WTC11 (cell line): ENCODE data around the gene GDPGP1. TPM values are rescaled to one million over a fixed set of nuclear protein-coding genes. Genes with fewer than 3 reads are reported as not detected.

Experiments
- ATAC-seq: fragments of 200-7000 bp; cut with Tn5 transposase; 2 replicates; pipeline ENCODE4 v1.10.0; 2021; ENCODE audit warnings: mild to moderate bottlenecking, moderate library complexity
- CTCF ChIA-PET: fragments of 300-600 bp; sonication (Branson Sonifier 250); formaldehyde crosslinking; loops from one replicate; lab custom pipeline; 2021; ENCODE audit warnings: antibody characterized with exemption; lab: Charles Lee
- POLR2A ChIA-PET: fragments of 350-600 bp; sonication (Branson Sonifier 250); formaldehyde crosslinking; loops from one replicate; lab custom pipeline; 2021; ENCODE audit warnings: antibody characterized with exemption; lab: Charles Lee
- DNase-seq: peaks from one replicate; pipeline ENCODE4 v3.0.0; 2021; ENCODE audit warnings: low spot score
- H3K27ac Mint-ChIP-seq: 2 replicates; pipeline ENCODE4 v1.8.0; 2021; ENCODE audit warnings: mixed read lengths
- H3K27me3 Mint-ChIP-seq: 2 replicates; pipeline ENCODE4 v1.8.0; 2021; ENCODE audit warnings: low read depth, mild to moderate bottlenecking, moderate library complexity, mixed read lengths
- H3K36me3 Mint-ChIP-seq: 2 replicates; pipeline ENCODE4 v1.8.0; 2021; ENCODE audit warnings: mixed read lengths
- H3K4me1 Mint-ChIP-seq: 2 replicates; pipeline ENCODE4 v1.8.0; 2022; ENCODE audit warnings: mixed read lengths
- H3K4me3 Mint-ChIP-seq: 2 replicates; pipeline ENCODE4 v1.8.0; 2021; ENCODE audit warnings: mild to moderate bottlenecking, moderate library complexity, mixed read lengths
- H3K9me3 Mint-ChIP-seq: 2 replicates; pipeline ENCODE4 v1.8.0; 2021; ENCODE audit warnings: mixed read lengths
- ATF1 ChIP-seq: sonication (generic); formaldehyde crosslinking; IDR thresholded peaks from 2 replicates; pipeline ENCODE4 v1.8.1; 2023; ENCODE audit warnings: mild to moderate bottlenecking, moderate library complexity, missing genetic modification reagents
- FOXK1 ChIP-seq: sonication (generic); formaldehyde crosslinking; IDR thresholded peaks from 2 replicates; pipeline ENCODE4 v1.8.0; 2022; ENCODE audit warnings: mild to moderate bottlenecking, moderate library complexity, missing genetic modification reagents
- MYBL2 ChIP-seq: sonication (generic); formaldehyde crosslinking; IDR thresholded peaks from 2 replicates; pipeline ENCODE4 v1.8.1; 2023; ENCODE audit warnings: mild to moderate bottlenecking, moderate library complexity, missing genetic modification reagents
- RELA ChIP-seq: sonication (generic); formaldehyde crosslinking; IDR thresholded peaks from 2 replicates; pipeline ENCODE4 v1.8.1; 2022; ENCODE audit warnings: missing genetic modification reagents, mild to moderate bottlenecking, borderline replicate concordance
- SOX15 ChIP-seq: fragments of 250-450 bp; sonication (Bioruptor Pico); IDR thresholded peaks from 2 replicates; pipeline ENCODE4 v1.9.0; 2021; ENCODE audit warnings: mild to moderate bottlenecking
- ZBTB21 ChIP-seq: sonication (generic); formaldehyde crosslinking; IDR thresholded peaks from 2 replicates; pipeline ENCODE4 v1.8.1; 2023; ENCODE audit warnings: mild to moderate bottlenecking, missing genetic modification reagents, borderline replicate concordance
- ZNF121 ChIP-seq: sonication (generic); formaldehyde crosslinking; IDR thresholded peaks from 2 replicates; pipeline ENCODE4 v1.8.0; 2023; ENCODE audit warnings: missing genetic modification reagents
- ZNF232 ChIP-seq: sonication (generic); formaldehyde crosslinking; IDR thresholded peaks from 2 replicates; pipeline ENCODE4 v1.8.0; 2022; ENCODE audit warnings: mild to moderate bottlenecking, missing genetic modification reagents
- ZNF671 ChIP-seq: fragments of 250-450 bp; sonication (Bioruptor Pico); IDR thresholded peaks from 2 replicates; pipeline ENCODE4 v1.8.0; 2021; ENCODE audit warnings: mild to moderate bottlenecking
- total RNA-seq: library from RNA; stranded (reverse); gene quantifications from 3 replicates; pipeline ENCODE4 v1.2.3, GENCODE V29; 2021
- TF ChIP-seq, protein P1 (sequence below): sonication (generic); formaldehyde crosslinking; IDR thresholded peaks from 2 replicates; pipeline ENCODE4 v1.8.1; 2022; ENCODE audit warnings: mild to moderate bottlenecking, missing genetic modification reagents, moderate library complexity, borderline replicate concordance
- TF ChIP-seq, protein P2 (sequence below): fragments of 250-450 bp; sonication (Bioruptor Pico); IDR thresholded peaks from 2 replicates; pipeline ENCODE4 v1.8.0; 2021; ENCODE audit warnings: mild to moderate bottlenecking
- TF ChIP-seq, protein P3 (sequence below): sonication (generic); formaldehyde crosslinking; IDR thresholded peaks from 2 replicates; pipeline ENCODE4 v1.8.0; 2022; ENCODE audit warnings: missing genetic modification reagents
- TF ChIP-seq, protein P4 (sequence below): sonication (generic); formaldehyde crosslinking; IDR thresholded peaks from 2 replicates; pipeline ENCODE4 v1.8.1; 2023; ENCODE audit warnings: mild to moderate bottlenecking, moderate library complexity, missing genetic modification reagents
- TF ChIP-seq, protein P5 (sequence below): fragments of 250-450 bp; sonication (Bioruptor Pico); IDR thresholded peaks from 2 replicates; pipeline ENCODE4 v1.9.0; 2021; ENCODE audit warnings: moderate library complexity, mild to moderate bottlenecking, inconsistent platforms, borderline replicate concordance
- TF ChIP-seq, protein P6 (sequence below): fragments of 250-450 bp; sonication (Bioruptor Pico); IDR thresholded peaks from 2 replicates; pipeline ENCODE4 v1.9.0; 2021; ENCODE audit warnings: mild to moderate bottlenecking
- TF ChIP-seq, protein P7 (sequence below): sonication (generic); formaldehyde crosslinking; IDR thresholded peaks from 2 replicates; pipeline ENCODE4 v1.8.0; 2022; ENCODE audit warnings: mild to moderate bottlenecking, missing genetic modification reagents
- TF ChIP-seq, protein P8 (sequence below): fragments of 250-450 bp; sonication (Bioruptor Pico); conservative IDR thresholded peaks from 2 replicates; pipeline ENCODE4 v1.9.0; 2021; ENCODE audit warnings: mild to moderate bottlenecking
- TF ChIP-seq, protein P9 (sequence below): sonication (generic); formaldehyde crosslinking; IDR thresholded peaks from 2 replicates; pipeline ENCODE4 v1.8.0; 2022; ENCODE audit warnings: mild to moderate bottlenecking, missing genetic modification reagents

Gene GDPGP1
- total RNA-seq, 1 experiment from 2014 or later: 2.6 TPM

DNA sequence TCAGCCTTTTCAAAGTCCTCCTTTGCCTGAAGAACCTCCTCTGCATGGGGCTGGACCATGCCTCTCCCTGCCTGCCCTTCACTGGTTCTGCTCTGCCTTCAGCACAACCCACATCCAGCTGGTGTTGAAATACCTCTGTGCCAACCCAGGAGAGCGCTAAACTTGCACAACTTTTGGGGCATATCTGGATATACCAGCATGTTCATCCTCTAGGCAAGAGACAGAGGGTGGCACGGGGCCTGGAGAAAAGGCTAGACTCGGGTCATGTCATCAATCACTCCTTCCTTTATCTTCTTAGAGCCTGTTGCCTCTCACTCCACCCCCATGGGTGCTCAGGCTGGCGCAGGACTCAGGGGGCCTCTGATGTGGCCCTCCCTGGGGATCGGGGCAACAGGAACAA, 28.1 kb upstream of the GDPGP1 start:
- Mint-ChIP-seq H3K27ac (no peak overlapping the region), H3K27me3 (no peaks in the 10 kb centered on the region), H3K4me1 (peaks cover 10% of the 10 kb centered on the region), H3K4me3 (no peak overlapping the region), H3K36me3 (peaks cover 12% of the 10 kb centered on the region; the same call in 1 of the 2 replicates), H3K9me3 (no peaks in the 10 kb centered on the region)
- DNase-seq (no peak), ATAC-seq (no peak)
- TF ChIP-seq ZNF671 (CRISPR knock-in tag) (no peak), ATF1 (CRISPR knock-in tag) (no peak), RELA (no peak), ZBTB21 (CRISPR knock-in tag) (no peak), MYBL2 (no peak), SOX15 (CRISPR knock-in tag) (no peak), FOXK1 (CRISPR knock-in tag) (no peak), ZNF121 (CRISPR knock-in tag) (no peak), ZNF232 (no peak)
- TF ChIP-seq, protein P1, sequence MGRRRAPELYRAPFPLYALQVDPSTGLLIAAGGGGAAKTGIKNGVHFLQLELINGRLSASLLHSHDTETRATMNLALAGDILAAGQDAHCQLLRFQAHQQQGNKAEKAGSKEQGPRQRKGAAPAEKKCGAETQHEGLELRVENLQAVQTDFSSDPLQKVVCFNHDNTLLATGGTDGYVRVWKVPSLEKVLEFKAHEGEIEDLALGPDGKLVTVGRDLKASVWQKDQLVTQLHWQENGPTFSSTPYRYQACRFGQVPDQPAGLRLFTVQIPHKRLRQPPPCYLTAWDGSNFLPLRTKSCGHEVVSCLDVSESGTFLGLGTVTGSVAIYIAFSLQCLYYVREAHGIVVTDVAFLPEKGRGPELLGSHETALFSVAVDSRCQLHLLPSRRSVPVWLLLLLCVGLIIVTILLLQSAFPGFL (CRISPR knock-in tag): no peak
- TF ChIP-seq, protein P2, sequence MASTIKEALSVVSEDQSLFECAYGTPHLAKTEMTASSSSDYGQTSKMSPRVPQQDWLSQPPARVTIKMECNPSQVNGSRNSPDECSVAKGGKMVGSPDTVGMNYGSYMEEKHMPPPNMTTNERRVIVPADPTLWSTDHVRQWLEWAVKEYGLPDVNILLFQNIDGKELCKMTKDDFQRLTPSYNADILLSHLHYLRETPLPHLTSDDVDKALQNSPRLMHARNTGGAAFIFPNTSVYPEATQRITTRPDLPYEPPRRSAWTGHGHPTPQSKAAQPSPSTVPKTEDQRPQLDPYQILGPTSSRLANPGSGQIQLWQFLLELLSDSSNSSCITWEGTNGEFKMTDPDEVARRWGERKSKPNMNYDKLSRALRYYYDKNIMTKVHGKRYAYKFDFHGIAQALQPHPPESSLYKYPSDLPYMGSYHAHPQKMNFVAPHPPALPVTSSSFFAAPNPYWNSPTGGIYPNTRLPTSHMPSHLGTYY (CRISPR knock-in tag): no peak
- TF ChIP-seq, protein P3, sequence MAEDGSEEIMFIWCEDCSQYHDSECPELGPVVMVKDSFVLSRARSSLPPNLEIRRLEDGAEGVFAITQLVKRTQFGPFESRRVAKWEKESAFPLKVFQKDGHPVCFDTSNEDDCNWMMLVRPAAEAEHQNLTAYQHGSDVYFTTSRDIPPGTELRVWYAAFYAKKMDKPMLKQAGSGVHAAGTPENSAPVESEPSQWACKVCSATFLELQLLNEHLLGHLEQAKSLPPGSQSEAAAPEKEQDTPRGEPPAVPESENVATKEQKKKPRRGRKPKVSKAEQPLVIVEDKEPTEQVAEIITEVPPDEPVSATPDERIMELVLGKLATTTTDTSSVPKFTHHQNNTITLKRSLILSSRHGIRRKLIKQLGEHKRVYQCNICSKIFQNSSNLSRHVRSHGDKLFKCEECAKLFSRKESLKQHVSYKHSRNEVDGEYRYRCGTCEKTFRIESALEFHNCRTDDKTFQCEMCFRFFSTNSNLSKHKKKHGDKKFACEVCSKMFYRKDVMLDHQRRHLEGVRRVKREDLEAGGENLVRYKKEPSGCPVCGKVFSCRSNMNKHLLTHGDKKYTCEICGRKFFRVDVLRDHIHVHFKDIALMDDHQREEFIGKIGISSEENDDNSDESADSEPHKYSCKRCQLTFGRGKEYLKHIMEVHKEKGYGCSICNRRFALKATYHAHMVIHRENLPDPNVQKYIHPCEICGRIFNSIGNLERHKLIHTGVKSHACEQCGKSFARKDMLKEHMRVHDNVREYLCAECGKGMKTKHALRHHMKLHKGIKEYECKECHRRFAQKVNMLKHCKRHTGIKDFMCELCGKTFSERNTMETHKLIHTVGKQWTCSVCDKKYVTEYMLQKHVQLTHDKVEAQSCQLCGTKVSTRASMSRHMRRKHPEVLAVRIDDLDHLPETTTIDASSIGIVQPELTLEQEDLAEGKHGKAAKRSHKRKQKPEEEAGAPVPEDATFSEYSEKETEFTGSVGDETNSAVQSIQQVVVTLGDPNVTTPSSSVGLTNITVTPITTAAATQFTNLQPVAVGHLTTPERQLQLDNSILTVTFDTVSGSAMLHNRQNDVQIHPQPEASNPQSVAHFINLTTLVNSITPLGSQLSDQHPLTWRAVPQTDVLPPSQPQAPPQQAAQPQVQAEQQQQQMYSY (CRISPR knock-in tag): no peak
- TF ChIP-seq, protein P4, sequence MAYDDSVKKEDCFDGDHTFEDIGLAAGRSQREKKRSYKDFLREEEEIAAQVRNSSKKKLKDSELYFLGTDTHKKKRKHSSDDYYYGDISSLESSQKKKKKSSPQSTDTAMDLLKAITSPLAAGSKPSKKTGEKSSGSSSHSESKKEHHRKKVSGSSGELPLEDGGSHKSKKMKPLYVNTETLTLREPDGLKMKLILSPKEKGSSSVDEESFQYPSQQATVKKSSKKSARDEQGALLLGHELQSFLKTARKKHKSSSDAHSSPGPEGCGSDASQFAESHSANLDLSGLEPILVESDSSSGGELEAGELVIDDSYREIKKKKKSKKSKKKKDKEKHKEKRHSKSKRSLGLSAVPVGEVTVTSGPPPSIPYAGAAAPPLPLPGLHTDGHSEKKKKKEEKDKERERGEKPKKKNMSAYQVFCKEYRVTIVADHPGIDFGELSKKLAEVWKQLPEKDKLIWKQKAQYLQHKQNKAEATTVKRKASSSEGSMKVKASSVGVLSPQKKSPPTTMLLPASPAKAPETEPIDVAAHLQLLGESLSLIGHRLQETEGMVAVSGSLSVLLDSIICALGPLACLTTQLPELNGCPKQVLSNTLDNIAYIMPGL (CRISPR knock-in tag): no peak
- TF ChIP-seq, protein P5, sequence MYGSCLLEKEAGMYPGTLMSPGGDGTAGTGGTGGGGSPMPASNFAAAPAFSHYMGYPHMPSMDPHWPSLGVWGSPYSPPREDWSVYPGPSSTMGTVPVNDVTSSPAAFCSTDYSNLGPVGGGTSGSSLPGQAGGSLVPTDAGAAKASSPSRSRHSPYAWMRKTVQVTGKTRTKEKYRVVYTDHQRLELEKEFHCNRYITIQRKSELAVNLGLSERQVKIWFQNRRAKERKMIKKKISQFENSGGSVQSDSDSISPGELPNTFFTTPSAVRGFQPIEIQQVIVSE (CRISPR knock-in tag): no peak
- TF ChIP-seq, protein P6, sequence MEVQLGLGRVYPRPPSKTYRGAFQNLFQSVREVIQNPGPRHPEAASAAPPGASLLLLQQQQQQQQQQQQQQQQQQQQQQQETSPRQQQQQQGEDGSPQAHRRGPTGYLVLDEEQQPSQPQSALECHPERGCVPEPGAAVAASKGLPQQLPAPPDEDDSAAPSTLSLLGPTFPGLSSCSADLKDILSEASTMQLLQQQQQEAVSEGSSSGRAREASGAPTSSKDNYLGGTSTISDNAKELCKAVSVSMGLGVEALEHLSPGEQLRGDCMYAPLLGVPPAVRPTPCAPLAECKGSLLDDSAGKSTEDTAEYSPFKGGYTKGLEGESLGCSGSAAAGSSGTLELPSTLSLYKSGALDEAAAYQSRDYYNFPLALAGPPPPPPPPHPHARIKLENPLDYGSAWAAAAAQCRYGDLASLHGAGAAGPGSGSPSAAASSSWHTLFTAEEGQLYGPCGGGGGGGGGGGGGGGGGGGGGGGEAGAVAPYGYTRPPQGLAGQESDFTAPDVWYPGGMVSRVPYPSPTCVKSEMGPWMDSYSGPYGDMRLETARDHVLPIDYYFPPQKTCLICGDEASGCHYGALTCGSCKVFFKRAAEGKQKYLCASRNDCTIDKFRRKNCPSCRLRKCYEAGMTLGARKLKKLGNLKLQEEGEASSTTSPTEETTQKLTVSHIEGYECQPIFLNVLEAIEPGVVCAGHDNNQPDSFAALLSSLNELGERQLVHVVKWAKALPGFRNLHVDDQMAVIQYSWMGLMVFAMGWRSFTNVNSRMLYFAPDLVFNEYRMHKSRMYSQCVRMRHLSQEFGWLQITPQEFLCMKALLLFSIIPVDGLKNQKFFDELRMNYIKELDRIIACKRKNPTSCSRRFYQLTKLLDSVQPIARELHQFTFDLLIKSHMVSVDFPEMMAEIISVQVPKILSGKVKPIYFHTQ: no peak
- TF ChIP-seq, protein P7, sequence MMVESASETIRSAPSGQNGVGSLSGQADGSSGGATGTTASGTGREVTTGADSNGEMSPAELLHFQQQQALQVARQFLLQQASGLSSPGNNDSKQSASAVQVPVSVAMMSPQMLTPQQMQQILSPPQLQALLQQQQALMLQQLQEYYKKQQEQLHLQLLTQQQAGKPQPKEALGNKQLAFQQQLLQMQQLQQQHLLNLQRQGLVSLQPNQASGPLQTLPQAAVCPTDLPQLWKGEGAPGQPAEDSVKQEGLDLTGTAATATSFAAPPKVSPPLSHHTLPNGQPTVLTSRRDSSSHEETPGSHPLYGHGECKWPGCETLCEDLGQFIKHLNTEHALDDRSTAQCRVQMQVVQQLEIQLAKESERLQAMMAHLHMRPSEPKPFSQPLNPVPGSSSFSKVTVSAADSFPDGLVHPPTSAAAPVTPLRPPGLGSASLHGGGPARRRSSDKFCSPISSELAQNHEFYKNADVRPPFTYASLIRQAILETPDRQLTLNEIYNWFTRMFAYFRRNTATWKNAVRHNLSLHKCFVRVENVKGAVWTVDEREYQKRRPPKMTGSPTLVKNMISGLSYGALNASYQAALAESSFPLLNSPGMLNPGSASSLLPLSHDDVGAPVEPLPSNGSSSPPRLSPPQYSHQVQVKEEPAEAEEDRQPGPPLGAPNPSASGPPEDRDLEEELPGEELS (CRISPR knock-in tag): no peak
- TF ChIP-seq, protein P8, sequence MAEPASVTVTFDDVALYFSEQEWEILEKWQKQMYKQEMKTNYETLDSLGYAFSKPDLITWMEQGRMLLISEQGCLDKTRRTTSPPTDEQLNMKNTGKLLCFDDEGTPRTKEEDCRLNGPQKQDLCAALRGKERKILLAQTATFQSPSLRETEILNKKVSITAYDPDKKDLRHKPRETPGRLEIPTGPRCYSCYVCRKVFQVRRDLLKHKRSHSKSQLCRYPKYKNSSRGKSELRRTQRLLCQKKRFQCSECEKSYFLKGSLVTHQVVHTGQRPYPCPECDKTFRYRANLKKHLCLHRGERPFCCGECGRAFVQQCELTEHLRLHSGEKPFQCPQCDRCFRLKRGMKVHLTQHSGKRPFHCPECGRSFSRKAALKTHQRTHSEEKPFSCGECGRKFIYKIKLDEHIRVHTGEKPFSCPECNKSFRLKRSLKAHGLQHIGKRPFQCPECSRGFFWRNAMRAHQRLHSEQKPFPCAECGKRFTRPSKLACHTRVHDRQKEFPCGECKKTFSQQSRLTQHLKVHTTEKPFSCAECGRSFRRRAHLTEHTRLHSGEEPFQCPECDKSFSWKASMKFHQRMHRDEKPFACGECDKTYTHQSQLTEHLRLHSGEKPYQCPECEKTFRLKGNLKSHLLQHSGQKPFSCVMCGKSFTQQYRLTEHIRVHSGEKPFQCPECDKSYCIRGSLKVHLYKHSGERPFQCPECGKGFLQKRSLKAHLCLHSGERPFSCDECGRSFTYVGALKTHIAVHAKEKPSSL (CRISPR knock-in tag): no peak
- TF ChIP-seq, protein P9, sequence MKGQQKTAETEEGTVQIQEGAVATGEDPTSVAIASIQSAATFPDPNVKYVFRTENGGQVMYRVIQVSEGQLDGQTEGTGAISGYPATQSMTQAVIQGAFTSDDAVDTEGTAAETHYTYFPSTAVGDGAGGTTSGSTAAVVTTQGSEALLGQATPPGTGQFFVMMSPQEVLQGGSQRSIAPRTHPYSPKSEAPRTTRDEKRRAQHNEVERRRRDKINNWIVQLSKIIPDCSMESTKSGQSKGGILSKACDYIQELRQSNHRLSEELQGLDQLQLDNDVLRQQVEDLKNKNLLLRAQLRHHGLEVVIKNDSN (CRISPR knock-in tag): no peak
- POLR2A ChIA-PET: interaction anchor here (0.6 kb wide), 1 partner anchor 9 kb away, joined by 4 read pairs; no protein-coding TSS in a partner anchor
- CTCF ChIA-PET: interaction anchor here (0.9 to 1.6 kb wide), 4 partner anchors 9 to 104 kb away, joined by 3 to 10 read pairs (median 3); partner anchors contain the start of gene IDH2
